Amniotic stem cell (primary cell): ENCODE results near the gene CAMK2N2.

Source experiments
- DNase-seq: peaks from one replicate; lab custom pipeline; 2025; lab: John Stamatoyannopoulos, UW

CAMK2N2 gene

DNA sequence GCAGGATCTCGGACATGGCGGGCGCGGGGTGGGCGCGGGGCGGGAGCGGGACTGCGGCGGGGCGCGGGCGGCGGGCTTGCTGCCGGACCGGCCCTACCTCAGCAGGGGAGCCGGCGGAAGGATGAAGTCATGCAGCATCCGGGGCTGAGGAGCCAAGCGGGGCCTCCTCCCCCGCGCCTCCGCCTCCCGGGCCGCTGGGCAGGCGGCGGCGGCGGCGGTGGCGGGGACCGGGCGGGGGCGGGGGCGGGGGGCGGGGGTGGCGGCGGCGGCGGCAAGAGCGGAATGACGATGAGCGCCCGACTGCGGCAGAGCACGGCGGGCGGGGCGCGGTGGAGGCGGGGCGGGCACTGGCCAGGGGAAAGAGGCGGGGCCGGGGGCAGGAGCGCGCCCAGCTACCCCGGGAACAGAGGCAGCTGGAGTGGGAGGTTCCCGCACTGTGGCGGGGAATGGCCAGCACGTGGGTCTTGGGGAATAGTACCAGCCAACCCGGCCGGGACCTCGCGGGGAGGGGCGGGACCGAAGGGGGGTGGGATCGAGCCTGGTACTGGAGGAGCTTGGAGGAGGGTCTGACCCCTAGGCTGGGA lies at the start of gene CAMK2N2:
Gene CAMK2N2, minus strand, starts transcription at position 284 of the 584 bp plus-strand sequence. Its CDS starts 268 bp downstream, at position 16.
- DNase-seq, result peak; percentile 14

GRCh38 chr3:184308744-184309143 lies 47.4 kb upstream of the CAMK2N2 start:
- no peak for DNase-seq

GRCh38 chr3:184307915-184308314 lies 46.6 kb upstream of the CAMK2N2 start:
- no peak for DNase-seq

DNA sequence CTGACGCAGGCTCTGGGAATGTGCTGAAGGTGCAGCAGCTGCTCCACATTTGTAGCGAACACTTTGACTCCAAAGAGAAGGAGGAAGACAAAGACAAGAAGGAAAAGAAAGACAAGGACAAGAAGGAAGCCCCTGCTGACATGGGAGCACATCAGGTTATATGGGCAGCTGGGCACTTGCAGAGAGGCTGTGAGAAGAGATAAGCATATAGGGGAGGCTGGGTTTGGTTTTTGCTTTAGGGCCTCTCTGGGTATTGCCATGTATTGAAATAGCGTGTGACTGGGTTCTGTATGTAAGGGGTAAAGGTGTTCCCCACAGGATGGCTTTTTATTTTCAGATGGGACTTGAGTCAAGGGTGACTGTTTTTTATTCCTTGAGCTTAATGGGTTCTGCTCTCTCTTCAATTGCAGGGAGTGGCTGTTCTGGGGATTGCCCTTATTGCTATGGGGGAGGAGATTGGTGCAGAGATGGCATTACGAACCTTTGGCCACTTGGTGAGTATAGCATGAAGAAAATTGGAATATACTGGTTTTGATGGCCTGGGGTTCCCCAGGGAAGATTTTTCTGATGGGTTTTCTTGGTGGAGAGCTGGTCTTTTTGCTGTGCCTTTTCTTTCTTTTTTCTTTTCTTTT lies 45.1 kb upstream of the CAMK2N2 start:
- DNase-seq, result no peak

DNA sequence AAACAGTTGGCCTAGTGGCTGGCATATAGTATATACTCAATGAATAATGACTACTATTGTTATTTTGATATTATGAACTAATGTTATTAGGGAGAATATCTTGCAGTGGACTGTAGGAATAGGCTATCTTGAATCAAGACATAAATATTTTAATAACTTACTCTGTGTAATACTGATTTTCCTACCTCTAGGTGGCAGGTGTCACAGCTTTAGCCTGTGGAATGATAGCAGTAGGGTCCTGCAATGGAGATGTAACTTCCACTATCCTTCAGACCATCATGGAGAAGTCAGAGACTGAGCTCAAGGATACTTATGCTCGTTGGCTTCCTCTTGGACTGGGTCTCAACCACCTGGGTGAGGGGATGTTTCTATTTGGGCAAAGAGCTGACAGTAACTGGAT lies 44.2 kb upstream of the CAMK2N2 start:
- DNase-seq, result no peak

- no peak for DNase-seq
Observed at GRCh38 chr3:184300378-184300720, 39.0 kb upstream of the CAMK2N2 start.

GRCh38 chr3:184299488-184300377 lies 38.4 kb upstream of the CAMK2N2 start:
- no peak for DNase-seq

DNA sequence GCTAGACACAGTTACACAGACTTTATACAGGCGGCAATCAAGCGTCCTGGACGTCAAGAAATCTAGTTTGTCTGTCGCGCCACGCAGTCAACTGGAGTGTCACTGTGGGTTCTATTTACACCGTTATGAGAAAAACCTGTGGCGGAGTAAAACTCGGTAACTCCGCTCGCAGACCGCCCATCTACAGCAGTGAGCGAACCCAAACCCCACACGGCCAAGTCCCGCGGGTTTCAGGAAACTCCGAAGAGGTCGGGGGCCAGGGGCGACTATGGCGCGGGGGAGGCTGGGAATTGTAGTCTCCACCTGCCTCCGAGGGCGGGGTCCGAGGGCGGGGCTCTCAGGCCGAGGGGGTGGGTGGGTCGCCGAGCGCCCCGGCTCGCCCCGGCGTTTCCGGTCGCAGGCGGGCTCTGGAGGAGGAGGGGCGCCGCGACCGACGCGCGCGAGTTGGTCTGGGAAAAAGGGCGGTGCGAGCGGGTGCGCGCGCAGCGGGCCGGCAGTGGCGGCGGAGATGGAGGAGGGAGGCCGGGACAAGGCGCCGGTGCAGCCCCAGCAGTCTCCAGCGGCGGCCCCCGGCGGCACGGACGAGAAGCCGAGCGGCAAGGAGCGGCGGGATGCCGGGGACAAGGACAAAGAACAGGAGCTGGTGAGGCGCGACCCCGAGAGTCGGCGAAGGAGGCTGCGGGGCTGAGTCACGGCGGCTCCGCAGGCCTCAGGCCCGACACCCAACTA lies 37.6 kb upstream of the CAMK2N2 start, which contains the start of gene PSMD2:
Gene PSMD2, plus strand, starts transcription at position 483 of the 729 bp plus-strand sequence. Its CDS starts 26 bp downstream, at position 509.
- DNase-seq, result peak; percentile 93

DNA sequence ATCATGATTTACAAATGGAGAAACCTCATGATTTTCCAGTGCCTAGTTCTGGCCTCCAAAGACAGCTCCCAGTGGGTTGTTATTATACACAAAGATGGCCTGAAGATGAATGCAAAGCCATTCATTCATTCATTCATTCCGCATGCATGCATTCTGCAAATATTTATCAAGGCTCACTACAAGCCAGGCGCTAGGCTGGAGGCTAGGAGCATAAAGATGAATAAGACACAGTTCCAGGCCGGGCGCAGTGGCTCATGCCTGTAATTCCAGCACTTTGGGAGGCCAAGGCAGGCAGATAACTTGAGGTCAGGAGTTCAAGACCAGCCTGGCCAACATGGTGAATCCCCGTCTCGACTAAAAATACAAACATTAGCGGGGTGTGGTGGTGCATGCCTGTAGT lies 35.3 kb upstream of the CAMK2N2 start:
- DNase-seq, result no peak

GRCh38 chr3:184295771-184296170 lies 34.4 kb upstream of the CAMK2N2 start:
- DNase-seq, result no peak

DNA sequence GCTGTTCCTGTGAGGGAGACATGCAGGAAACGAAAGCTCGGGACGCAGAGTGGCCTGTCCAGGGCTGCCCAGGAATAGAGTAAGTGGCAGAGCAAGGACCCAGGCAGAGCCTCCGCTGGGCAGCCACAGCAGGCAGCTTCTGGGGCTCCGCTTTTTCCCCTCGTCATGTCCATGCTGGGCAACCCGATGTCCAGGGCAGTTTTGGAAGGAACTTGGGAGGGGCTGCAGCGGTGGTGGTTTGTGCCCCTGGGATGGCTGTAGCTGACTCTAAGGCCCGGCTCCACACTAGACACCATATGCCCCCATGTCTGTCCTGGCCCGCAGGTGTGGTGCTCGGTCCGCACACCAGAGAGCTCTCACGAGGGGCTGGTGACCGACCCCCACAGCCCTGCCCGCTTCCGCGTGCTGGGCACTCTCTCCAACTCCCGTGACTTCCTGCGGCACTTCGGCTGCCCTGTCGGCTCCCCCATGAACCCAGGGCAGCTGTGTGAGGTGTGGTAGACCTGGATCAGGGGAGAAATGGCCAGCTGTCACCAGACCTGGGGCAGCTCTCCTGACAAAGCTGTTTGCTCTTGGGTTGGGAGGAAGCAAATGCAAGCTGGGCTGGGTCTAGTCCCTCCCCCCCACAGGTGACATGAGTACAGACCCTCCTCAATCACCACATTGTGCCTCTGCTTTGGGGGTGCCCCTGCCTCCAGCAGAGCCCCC lies 30.5 kb upstream of the CAMK2N2 start:
- no peak for DNase-seq

DNA sequence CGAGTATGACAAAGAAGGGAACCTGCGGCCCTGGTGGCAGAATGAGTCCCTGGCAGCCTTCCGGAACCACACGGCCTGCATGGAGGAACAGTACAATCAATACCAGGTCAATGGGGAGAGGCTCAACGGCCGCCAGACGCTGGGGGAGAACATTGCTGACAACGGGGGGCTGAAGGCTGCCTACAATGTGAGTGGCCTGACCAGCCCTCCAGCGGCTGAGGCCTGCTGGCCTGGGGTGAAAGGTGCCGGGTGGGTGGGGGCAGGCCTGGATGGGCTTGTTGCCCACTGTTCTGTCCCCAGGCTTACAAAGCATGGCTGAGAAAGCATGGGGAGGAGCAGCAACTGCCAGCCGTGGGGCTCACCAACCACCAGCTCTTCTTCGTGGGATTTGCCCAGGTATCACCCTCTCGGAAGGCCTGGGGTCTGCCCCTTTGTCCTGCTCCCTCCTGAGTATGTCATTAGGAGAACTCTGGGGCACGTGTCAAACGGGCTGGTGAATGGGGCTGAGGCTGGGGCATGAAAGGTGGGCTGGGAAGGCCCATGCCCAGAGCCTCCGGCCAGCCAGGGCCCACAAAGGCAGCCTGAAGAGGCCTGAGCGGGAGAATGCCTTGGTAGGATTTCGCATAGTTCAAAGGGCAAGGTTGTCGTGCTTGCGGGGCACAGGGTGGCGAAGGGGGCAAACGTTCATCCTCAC lies 29.8 kb upstream of the CAMK2N2 start:
- DNase-seq, result no peak

- DNase-seq, result no peak
Observed at GRCh38 chr3:184290331-184290730, 29.0 kb upstream of the CAMK2N2 start.

GRCh38 chr3:184289426-184289938 lies 28.1 kb upstream of the CAMK2N2 start:
- no peak for DNase-seq

GRCh38 chr3:184284696-184285095 lies 23.3 kb upstream of the CAMK2N2 start:
- no peak for DNase-seq

DNA sequence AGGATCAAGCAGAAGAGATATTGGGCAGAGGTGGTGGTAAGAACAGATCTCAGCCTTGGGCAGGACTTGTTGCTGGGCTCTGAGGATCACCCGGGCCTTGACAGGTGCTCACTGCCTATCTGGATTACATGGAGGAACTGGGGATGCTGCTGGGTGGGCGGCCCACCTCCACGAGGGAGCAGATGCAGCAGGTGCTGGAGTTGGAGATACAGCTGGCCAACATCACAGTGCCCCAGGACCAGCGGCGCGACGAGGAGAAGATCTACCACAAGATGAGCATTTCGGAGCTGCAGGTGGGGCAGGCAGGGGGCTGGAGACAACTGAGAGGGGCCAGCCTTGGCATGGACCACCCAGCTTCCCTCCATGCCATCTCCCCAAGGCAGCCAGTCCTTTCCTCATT lies 22.3 kb upstream of the CAMK2N2 start:
- DNase-seq, result no peak

- DNase-seq, result no peak
Observed at GRCh38 chr3:184282941-184283340, 21.6 kb upstream of the CAMK2N2 start.

GRCh38 chr3:184277366-184277765 lies 16.0 kb upstream of the CAMK2N2 start:
- no peak for DNase-seq

- no peak for DNase-seq
Observed at GRCh38 chr3:184275961-184276910, 14.9 kb upstream of the CAMK2N2 start, which contains the start of gene ECE2. ECE2 (plus strand) TSS chr3:184276022; CDS start chr3:184276154, 132 bp downstream.

- no peak for DNase-seq
Observed at GRCh38 chr3:184275381-184275701, 14.0 kb upstream of the CAMK2N2 start.
